OCI-LY7 (cell line): ENCODE data around the gene FYB2. TPM values are rescaled to one million over a fixed set of nuclear protein-coding genes. Genes with fewer than 3 reads are reported as not detected.

ENCODE experiments used
- BruUV-seq: library from RNA; stranded (reverse); fragments of 400-500 nt; replicated peaks from 2 replicates; lab custom pipeline; 2021; lab: Mats Ljungman, UMichigan
- CTCF ChIA-PET: fragments of 300-600 bp; sonication (Branson Sonifier 250); formaldehyde crosslinking; loops from one replicate; lab custom pipeline; 2022; ENCODE audit warnings: antibody characterized with exemption; ENCODE audit not compliant: unreplicated experiment; lab: Charles Lee
- POLR2A ChIA-PET: fragments of 300-600 bp; sonication (Branson Sonifier 250); formaldehyde crosslinking; loops from one replicate; lab custom pipeline; 2022; ENCODE audit warnings: antibody characterized with exemption; lab: Charles Lee
- DNase-seq: peaks from one replicate; pipeline ENCODE4 v3.0.0-alpha.2; 2015; ENCODE audit warnings: low spot score
- H2AFZ ChIP-seq: fragments of 200-600 bp; sonication (generic), shearing (Covaris generic); 2 replicates; pipeline ENCODE4 v1.6.1; 2014; ENCODE audit warnings: mild to moderate bottlenecking, antibody characterized with exemption, low read length, moderate library complexity
- H3K27ac ChIP-seq: fragments of 200-600 bp; sonication (generic); 2 replicates; pipeline ENCODE4 v1.5.1; 2014; ENCODE audit warnings: mixed run types, low read depth, mild to moderate bottlenecking, moderate library complexity, low read length, inconsistent platforms; ENCODE audit not compliant: poor library complexity, severe bottlenecking
- H3K36me3 ChIP-seq: fragments of 200-600 bp; sonication (generic); 2 replicates; pipeline ENCODE4 v1.6.1; 2014; ENCODE audit warnings: mild to moderate bottlenecking, antibody characterized with exemption, low read length, moderate library complexity, mixed read lengths; ENCODE audit not compliant: insufficient read depth
- H3K4me1 ChIP-seq: fragments of 200-600 bp; sonication (generic); 2 replicates; pipeline ENCODE4 v1.5.1; 2014; ENCODE audit warnings: mild to moderate bottlenecking, low read length; ENCODE audit not compliant: insufficient read depth, poor library complexity, severe bottlenecking
- H3K4me2 ChIP-seq: fragments of 200-600 bp; sonication (generic); 2 replicates; pipeline ENCODE4 v1.6.1; 2014; ENCODE audit warnings: mild to moderate bottlenecking, low read length
- H3K4me3 ChIP-seq: fragments of 200-600 bp; sonication (generic); 2 replicates; pipeline ENCODE4 v1.5.1; 2014; ENCODE audit warnings: mild to moderate bottlenecking, low read depth, low read length; ENCODE audit not compliant: poor library complexity, severe bottlenecking
- H3K79me2 ChIP-seq: fragments of 200-600 bp; sonication (generic); 2 replicates; pipeline ENCODE4 v1.6.1; 2016; ENCODE audit warnings: low read depth, mild to moderate bottlenecking, low read length, moderate library complexity, mixed read lengths; ENCODE audit not compliant: insufficient read depth
- H3K9me2 ChIP-seq: fragments of 200-600 bp; sonication (generic); 2 replicates; pipeline ENCODE4 v1.6.1; 2016; ENCODE audit warnings: mild to moderate bottlenecking, low read length, mixed read lengths; ENCODE audit not compliant: insufficient read depth
- H3K9me3 ChIP-seq: fragments of 200-600 bp; sonication (generic); 2 replicates; pipeline ENCODE4 v1.6.1; 2014; ENCODE audit warnings: mild to moderate bottlenecking, mixed run types, low read length, mixed read lengths
- H4K20me1 ChIP-seq: fragments of 200-600 bp; sonication (generic); 2 replicates; pipeline ENCODE4 v1.6.1; 2014; ENCODE audit warnings: mild to moderate bottlenecking, antibody characterized with exemption, low read length, moderate library complexity, mixed read lengths; ENCODE audit not compliant: insufficient read depth
- CTCF ChIP-seq: fragments of 200-600 bp; sonication (generic); conservative IDR thresholded peaks from 2 replicates; pipeline ENCODE4 v1.5.1; 2014; ENCODE audit warnings: mild to moderate bottlenecking, antibody characterized with exemption, low read length, moderate library complexity, mixed read lengths
- EZH2phosphoT487 ChIP-seq: fragments of 200-600 bp; sonication (generic); IDR thresholded peaks from 2 replicates; pipeline ENCODE4 v1.6.1; 2018; ENCODE audit warnings: low read depth, borderline replicate concordance, mild to moderate bottlenecking, mixed run types, antibody characterized with exemption, low read length, moderate library complexity, mixed read lengths
- intact Hi-C: fragments of 100-400 bp; cut with micrococcal nuclease; formaldehyde crosslinking; loops from one replicate; pipeline ENCODE4 v1.10.0; 2022; ENCODE audit not compliant: unreplicated experiment
- total RNA-seq, 2 experiments: library from RNA; depleted of rRNA in 1 of 2; stranded (reverse); fragments of >200 nt in 1 of 2; shearing (Covaris generic) in 1 of 2; gene quantifications; 2 replicates each; pipeline ENCODE4 v1.2.3, GENCODE V29; 2014 to 2022

Gene FYB2
- total RNA-seq, 2 experiments from 2014 or later: not detected

GRCh38 chr1:56787330-56787729 is 31.9 kb downstream of the FYB2 start:
- CTCF ChIA-PET: no interaction called here
- POLR2A ChIA-PET: no interaction called here
- Histone ChIP-seq H3K79me2 (no peaks in the 10 kb centered on the region), H3K4me2 (no peak overlapping the region), H3K4me3 (no peak overlapping the region), H3K9me2 (no peaks in the 10 kb centered on the region), H3K27ac (no peak overlapping the region), H3K4me1 (no peaks in the 10 kb centered on the region), H3K36me3 (no peaks in the 10 kb centered on the region), H4K20me1 (no peaks in the 10 kb centered on the region), H3K9me3 (no peaks in the 10 kb centered on the region), H2AFZ (no peak overlapping the region)
- intact Hi-C loops: no loop called here
- no TSS peak for BruUV-seq
- no peak for DNase-seq
- no peak for TF ChIP-seq EZH2phosphoT487
- TF ChIP-seq CTCF: no peak

- intact Hi-C loops: no loop called here
Measured at GRCh38 chr1:56782773-56783172, 36.4 kb downstream of the FYB2 start.

More at GRCh38 chr1:56782773-56783172, 36.4 kb downstream of the FYB2 start:
- H3K9me3 ChIP-seq: no peaks in the 10 kb centered on the region
- no peaks in the 10 kb centered on the region for H3K79me2 ChIP-seq
- H3K4me2 ChIP-seq: no peak overlapping the region
- no peaks in the 10 kb centered on the region for H3K36me3 ChIP-seq
- POLR2A ChIA-PET: interaction anchor here (0.6 kb wide), 1 partner anchor 584 kb away, joined by 3 read pairs; no protein-coding TSS in a partner anchor
- no peaks in the 10 kb centered on the region for H3K4me1 ChIP-seq
- no peak overlapping the region for H2AFZ ChIP-seq
- CTCF ChIA-PET: no interaction called here
- no peak overlapping the region for H3K27ac ChIP-seq
- no TSS peak for BruUV-seq
- H4K20me1 ChIP-seq: no peaks in the 10 kb centered on the region
- TF ChIP-seq EZH2phosphoT487: no peak
- TF ChIP-seq CTCF: no peak
- H3K9me2 ChIP-seq: no peaks in the 10 kb centered on the region
- H3K4me3 ChIP-seq: no peak overlapping the region
- no peak for DNase-seq
